Measurements from ENCODE around the gene ATP8A2.
A peak's percentile ranks its signal among the peaks of the same experiment; 100 is the strongest.

ATP8A2 gene

GRCh38 chr13:25741796-25742195 lies 370.0 kb downstream of the ATP8A2 start:
- peaks cover 42% of the 10 kb centered on the region for H3K4me1 Mint-ChIP-seq
- no peaks in the 10 kb centered on the region for H3K9me3 Mint-ChIP-seq
- no peak overlapping the region for H3K4me3 Mint-ChIP-seq
- no peak overlapping the region for H3K27ac Mint-ChIP-seq
- peaks cover 2% of the 10 kb centered on the region for H3K27me3 Mint-ChIP-seq (ENCODE audit: low read depth, poor library complexity)
- H3K36me3 Mint-ChIP-seq (ENCODE audit: low read depth), result no peaks in the 10 kb centered on the region
- DNase-seq, result no peak
- no peak for TF ChIP-seq CTCF (IDR thresholded peaks at IDR 0.05)

GRCh38 chr13:25742220-25742619 lies 370.4 kb downstream of the ATP8A2 start:
- Mint-ChIP-seq H3K36me3 (ENCODE audit: low read depth) (no peaks in the 10 kb centered on the region), H3K4me1 (peaks cover 46% of the 10 kb centered on the region), H3K27me3 (ENCODE audit: low read depth, poor library complexity) (peaks cover 4% of the 10 kb centered on the region), H3K9me3 (no peaks in the 10 kb centered on the region), H3K4me3 (no peak overlapping the region), H3K27ac (no peak overlapping the region)
- TF ChIP-seq CTCF (IDR thresholded peaks at IDR 0.05), result no peak
- DNase-seq, result no peak

GRCh38 chr13:25743421-25743820 lies 371.6 kb downstream of the ATP8A2 start:
- Mint-ChIP-seq H3K27me3 (ENCODE audit: low read depth, poor library complexity) (peaks cover 8% of the 10 kb centered on the region), H3K36me3 (ENCODE audit: low read depth) (no peaks in the 10 kb centered on the region), H3K27ac (no peak overlapping the region), H3K9me3 (no peaks in the 10 kb centered on the region), H3K4me3 (no peak overlapping the region), H3K4me1 (peaks cover 45% of the 10 kb centered on the region)
- no peak for TF ChIP-seq CTCF (IDR thresholded peaks at IDR 0.05)
- no peak for DNase-seq

GRCh38 chr13:25744178-25744577 lies 372.4 kb downstream of the ATP8A2 start:
- no peak overlapping the region for H3K27ac Mint-ChIP-seq
- H3K4me1 Mint-ChIP-seq, result peaks cover 45% of the 10 kb centered on the region
- no peak for TF ChIP-seq CTCF (IDR thresholded peaks at IDR 0.05)

GRCh38 chr13:25746131-25746530 lies 374.4 kb downstream of the ATP8A2 start:
- H3K36me3 Mint-ChIP-seq (ENCODE audit: low read depth), result no peaks in the 10 kb centered on the region
- no peak overlapping the region for H3K4me3 Mint-ChIP-seq
- peaks cover 46% of the 10 kb centered on the region for H3K4me1 Mint-ChIP-seq
- DNase-seq, result no peak
- TF ChIP-seq CTCF (IDR thresholded peaks at IDR 0.05), result no peak
- no peak overlapping the region for H3K27ac Mint-ChIP-seq
- H3K9me3 Mint-ChIP-seq, result no peaks in the 10 kb centered on the region
- peaks cover 8% of the 10 kb centered on the region for H3K27me3 Mint-ChIP-seq (ENCODE audit: low read depth, poor library complexity)

More at GRCh38 chr13:25744178-25744577, 372.4 kb downstream of the ATP8A2 start:
- DNase-seq, result no peak
- H3K4me3 Mint-ChIP-seq, result no peak overlapping the region
- no peaks in the 10 kb centered on the region for H3K36me3 Mint-ChIP-seq (ENCODE audit: low read depth)
- peaks cover 8% of the 10 kb centered on the region for H3K27me3 Mint-ChIP-seq (ENCODE audit: low read depth, poor library complexity)
- no peaks in the 10 kb centered on the region for H3K9me3 Mint-ChIP-seq

- Mint-ChIP-seq H3K27me3 (ENCODE audit: low read depth, poor library complexity) (peaks cover 2% of the 10 kb centered on the region), H3K4me3 (no peak overlapping the region), H3K36me3 (ENCODE audit: low read depth) (no peaks in the 10 kb centered on the region), H3K4me1 (peaks cover 42% of the 10 kb centered on the region), H3K27ac (peak overlapping the region; percentile 18), H3K9me3 (no peaks in the 10 kb centered on the region)
- no peak for DNase-seq
- no peak for TF ChIP-seq CTCF (IDR thresholded peaks at IDR 0.05)
These were observed 381.3 kb downstream of the ATP8A2 start for GRCh38 chr13:25752957-25753551.

Data from nephron progenitor cell (in vitro differentiated cells).